GM23338 (cell line): ENCODE data around the gene DNAJC12.

Experiments used
- CREB1 ChIP-seq: fragments of 250-450 bp; sonication (Bioruptor Pico); IDR thresholded peaks from 2 replicates; pipeline ENCODE4 v1.5.0; 2020; ENCODE audit warnings: low read depth, mild to moderate bottlenecking, moderate library complexity
- EZH2 ChIP-seq: fragments of 200-600 bp; sonication (generic); IDR thresholded peaks from one replicate; pipeline ENCODE4 v1.8.0; 2017; ENCODE audit warnings: antibody characterized with exemption, mild to moderate bottlenecking, low read depth; ENCODE audit not compliant: unreplicated experiment
- EZH2phosphoT487 ChIP-seq: fragments of 200-600 bp; sonication (generic); IDR thresholded peaks from one replicate; pipeline ENCODE4 v1.8.1; 2018; ENCODE audit warnings: antibody characterized with exemption; ENCODE audit not compliant: unreplicated experiment
- JUNB ChIP-seq: IDR thresholded peaks from one replicate; pipeline ENCODE4 v1.6.1; 2016; ENCODE audit warnings: antibody characterized with exemption; ENCODE audit not compliant: unreplicated experiment
- POLR2AphosphoS5 ChIP-seq: IDR thresholded peaks from 2 replicates; pipeline ENCODE4 v1.6.1; 2016; ENCODE audit warnings: antibody characterized with exemption, low read depth
- STAT1 ChIP-seq: IDR thresholded peaks from one replicate; pipeline ENCODE4 v1.6.1; 2016; ENCODE audit warnings: antibody characterized with exemption; ENCODE audit not compliant: unreplicated experiment
- ZNF331 ChIP-seq: fragments of 250-450 bp; sonication (Bioruptor Pico); IDR thresholded peaks from 2 replicates; pipeline ENCODE4 v1.5.0; 2020; ENCODE audit warnings: low read depth, mild to moderate bottlenecking, moderate library complexity
- TF ChIP-seq, protein P1 (sequence below), 2 experiments: fragments of 200-600 bp in 1 of 2; sonication (generic) in 1 of 2; conservative IDR thresholded peaks; 2 replicates each; pipeline versions ENCODE4 v1.5.1 to v1.6.1; 2016 to 2017; ENCODE audit warnings: antibody characterized with exemption in 2 of 2, low read depth in 2 of 2, mild to moderate bottlenecking in 2 of 2, moderate library complexity in 1 of 2
- TF ChIP-seq, protein P2 (sequence below): IDR thresholded peaks from one replicate; pipeline ENCODE4 v1.6.1; 2018; ENCODE audit warnings: antibody characterized with exemption; ENCODE audit not compliant: unreplicated experiment

DNA sequence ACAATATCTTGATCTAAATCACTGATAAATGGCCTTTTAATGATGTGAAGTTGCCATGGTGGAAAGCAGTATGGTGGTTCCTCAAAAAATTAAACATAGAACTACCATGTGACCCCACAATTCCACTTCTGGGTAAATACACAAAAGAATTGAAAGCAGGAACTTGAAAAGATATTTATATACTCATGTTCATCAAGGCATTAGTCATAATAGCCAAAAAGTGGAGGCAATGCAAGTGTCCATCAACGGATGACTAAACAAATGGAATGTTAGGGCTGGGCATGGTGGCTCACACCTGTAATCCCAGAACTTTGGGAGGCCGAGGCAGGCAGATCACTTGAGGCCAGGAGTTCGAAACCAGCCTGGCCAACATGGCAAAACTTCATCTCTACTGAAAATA lies 2.0 kb upstream of the DNAJC12 start:
- no peak for TF ChIP-seq EZH2phosphoT487
- TF ChIP-seq, protein P1, sequence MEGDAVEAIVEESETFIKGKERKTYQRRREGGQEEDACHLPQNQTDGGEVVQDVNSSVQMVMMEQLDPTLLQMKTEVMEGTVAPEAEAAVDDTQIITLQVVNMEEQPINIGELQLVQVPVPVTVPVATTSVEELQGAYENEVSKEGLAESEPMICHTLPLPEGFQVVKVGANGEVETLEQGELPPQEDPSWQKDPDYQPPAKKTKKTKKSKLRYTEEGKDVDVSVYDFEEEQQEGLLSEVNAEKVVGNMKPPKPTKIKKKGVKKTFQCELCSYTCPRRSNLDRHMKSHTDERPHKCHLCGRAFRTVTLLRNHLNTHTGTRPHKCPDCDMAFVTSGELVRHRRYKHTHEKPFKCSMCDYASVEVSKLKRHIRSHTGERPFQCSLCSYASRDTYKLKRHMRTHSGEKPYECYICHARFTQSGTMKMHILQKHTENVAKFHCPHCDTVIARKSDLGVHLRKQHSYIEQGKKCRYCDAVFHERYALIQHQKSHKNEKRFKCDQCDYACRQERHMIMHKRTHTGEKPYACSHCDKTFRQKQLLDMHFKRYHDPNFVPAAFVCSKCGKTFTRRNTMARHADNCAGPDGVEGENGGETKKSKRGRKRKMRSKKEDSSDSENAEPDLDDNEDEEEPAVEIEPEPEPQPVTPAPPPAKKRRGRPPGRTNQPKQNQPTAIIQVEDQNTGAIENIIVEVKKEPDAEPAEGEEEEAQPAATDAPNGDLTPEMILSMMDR (conservative IDR thresholded peaks at IDR 0.05; ENCODE audit: low read depth in 2 of 2): no peak
- TF ChIP-seq ZNF331 (CRISPR knock-in tag): no peak
- TF ChIP-seq JUNB: no peak
- TF ChIP-seq EZH2: no peak
- TF ChIP-seq, protein P2, sequence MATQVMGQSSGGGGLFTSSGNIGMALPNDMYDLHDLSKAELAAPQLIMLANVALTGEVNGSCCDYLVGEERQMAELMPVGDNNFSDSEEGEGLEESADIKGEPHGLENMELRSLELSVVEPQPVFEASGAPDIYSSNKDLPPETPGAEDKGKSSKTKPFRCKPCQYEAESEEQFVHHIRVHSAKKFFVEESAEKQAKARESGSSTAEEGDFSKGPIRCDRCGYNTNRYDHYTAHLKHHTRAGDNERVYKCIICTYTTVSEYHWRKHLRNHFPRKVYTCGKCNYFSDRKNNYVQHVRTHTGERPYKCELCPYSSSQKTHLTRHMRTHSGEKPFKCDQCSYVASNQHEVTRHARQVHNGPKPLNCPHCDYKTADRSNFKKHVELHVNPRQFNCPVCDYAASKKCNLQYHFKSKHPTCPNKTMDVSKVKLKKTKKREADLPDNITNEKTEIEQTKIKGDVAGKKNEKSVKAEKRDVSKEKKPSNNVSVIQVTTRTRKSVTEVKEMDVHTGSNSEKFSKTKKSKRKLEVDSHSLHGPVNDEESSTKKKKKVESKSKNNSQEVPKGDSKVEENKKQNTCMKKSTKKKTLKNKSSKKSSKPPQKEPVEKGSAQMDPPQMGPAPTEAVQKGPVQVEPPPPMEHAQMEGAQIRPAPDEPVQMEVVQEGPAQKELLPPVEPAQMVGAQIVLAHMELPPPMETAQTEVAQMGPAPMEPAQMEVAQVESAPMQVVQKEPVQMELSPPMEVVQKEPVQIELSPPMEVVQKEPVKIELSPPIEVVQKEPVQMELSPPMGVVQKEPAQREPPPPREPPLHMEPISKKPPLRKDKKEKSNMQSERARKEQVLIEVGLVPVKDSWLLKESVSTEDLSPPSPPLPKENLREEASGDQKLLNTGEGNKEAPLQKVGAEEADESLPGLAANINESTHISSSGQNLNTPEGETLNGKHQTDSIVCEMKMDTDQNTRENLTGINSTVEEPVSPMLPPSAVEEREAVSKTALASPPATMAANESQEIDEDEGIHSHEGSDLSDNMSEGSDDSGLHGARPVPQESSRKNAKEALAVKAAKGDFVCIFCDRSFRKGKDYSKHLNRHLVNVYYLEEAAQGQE: no peak
- no peak for TF ChIP-seq CREB1
- TF ChIP-seq STAT1: no peak
- TF ChIP-seq POLR2AphosphoS5: no peak
